ENCODE results near the gene DSC1.
"Not testable (repeated sequence)": the region's sequence is repeated elsewhere in the genome, so short reads cannot be mapped to it uniquely, and the experiment has no call there.

The DSC1 gene

GRCh38 chr18:31125878-31126277 lies 36.8 kb downstream of the DSC1 start:
- TF ChIP-seq, protein P1, sequence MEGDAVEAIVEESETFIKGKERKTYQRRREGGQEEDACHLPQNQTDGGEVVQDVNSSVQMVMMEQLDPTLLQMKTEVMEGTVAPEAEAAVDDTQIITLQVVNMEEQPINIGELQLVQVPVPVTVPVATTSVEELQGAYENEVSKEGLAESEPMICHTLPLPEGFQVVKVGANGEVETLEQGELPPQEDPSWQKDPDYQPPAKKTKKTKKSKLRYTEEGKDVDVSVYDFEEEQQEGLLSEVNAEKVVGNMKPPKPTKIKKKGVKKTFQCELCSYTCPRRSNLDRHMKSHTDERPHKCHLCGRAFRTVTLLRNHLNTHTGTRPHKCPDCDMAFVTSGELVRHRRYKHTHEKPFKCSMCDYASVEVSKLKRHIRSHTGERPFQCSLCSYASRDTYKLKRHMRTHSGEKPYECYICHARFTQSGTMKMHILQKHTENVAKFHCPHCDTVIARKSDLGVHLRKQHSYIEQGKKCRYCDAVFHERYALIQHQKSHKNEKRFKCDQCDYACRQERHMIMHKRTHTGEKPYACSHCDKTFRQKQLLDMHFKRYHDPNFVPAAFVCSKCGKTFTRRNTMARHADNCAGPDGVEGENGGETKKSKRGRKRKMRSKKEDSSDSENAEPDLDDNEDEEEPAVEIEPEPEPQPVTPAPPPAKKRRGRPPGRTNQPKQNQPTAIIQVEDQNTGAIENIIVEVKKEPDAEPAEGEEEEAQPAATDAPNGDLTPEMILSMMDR (IDR thresholded peaks at IDR 0.05; ENCODE audit: low read depth, low read length): no peak
- no peak for DNase-seq (ENCODE audit: extremely low read depth, low read depth)

- DNase-seq (ENCODE audit: extremely low read depth, low read depth): not testable (repeated sequence)
Observed at GRCh38 chr18:31123125-31123524, 39.5 kb downstream of the DSC1 start.

GRCh38 chr18:31120594-31120993 lies 42.1 kb downstream of the DSC1 start:
- no peak for DNase-seq (ENCODE audit: extremely low read depth, low read depth)
- TF ChIP-seq, protein P1 (IDR thresholded peaks at IDR 0.05; ENCODE audit: low read depth, low read length): no peak

- TF ChIP-seq, protein P1 (IDR thresholded peaks at IDR 0.05; ENCODE audit: low read depth, low read length): no peak
- DNase-seq (ENCODE audit: extremely low read depth, low read depth): no peak
Observed at GRCh38 chr18:31116853-31117595, 45.6 kb downstream of the DSC1 start.

- no peak for DNase-seq (ENCODE audit: extremely low read depth, low read depth)
- TF ChIP-seq, protein P1 (IDR thresholded peaks at IDR 0.05; ENCODE audit: low read depth, low read length): no peak
Observed at GRCh38 chr18:31112804-31113203, 49.9 kb downstream of the DSC1 start.

- no peak for DNase-seq (ENCODE audit: extremely low read depth, low read depth)
- TF ChIP-seq, protein P1 (IDR thresholded peaks at IDR 0.05; ENCODE audit: low read depth, low read length): no peak
Observed at GRCh38 chr18:31105733-31106132, 56.9 kb downstream of the DSC1 start.

GRCh38 chr18:31104444-31104843 lies 58.2 kb downstream of the DSC1 start:
- TF ChIP-seq, protein P1 (IDR thresholded peaks at IDR 0.05; ENCODE audit: low read depth, low read length): no peak
- DNase-seq (ENCODE audit: extremely low read depth, low read depth): no peak

DNA sequence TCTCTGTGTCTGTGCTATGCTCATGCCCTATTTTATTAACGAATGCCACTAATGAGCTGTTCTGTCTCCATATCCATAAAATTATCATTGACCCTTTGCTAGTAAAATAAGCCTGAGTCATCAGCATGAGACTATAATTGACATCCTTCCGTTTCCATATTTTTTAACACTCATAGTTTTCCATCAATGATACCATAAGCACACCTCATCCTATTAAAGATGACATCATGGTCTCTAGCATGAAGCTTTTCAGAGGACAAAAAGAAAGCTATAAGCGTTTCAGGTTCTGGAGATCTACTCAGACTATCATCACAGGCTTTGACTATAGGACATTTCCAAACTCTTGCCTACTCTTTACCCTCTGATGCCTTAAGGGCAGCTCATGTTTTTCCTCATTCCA lies 59.2 kb downstream of the DSC1 start:
- TF ChIP-seq, protein P1 (IDR thresholded peaks at IDR 0.05; ENCODE audit: low read depth, low read length): no peak
- DNase-seq (ENCODE audit: extremely low read depth, low read depth): no peak
